ENCODE results near the gene SLC6A6.

Gene SLC6A6

GRCh38 chr3:14451844-14452739 lies 49.7 kb downstream of the SLC6A6 start:
- peak; percentile 79 for DNase-seq (ENCODE audit: extremely low read depth, low read depth)
- H3K4me3 ChIP-seq (replicated peaks; ENCODE audit: low read depth, low read length) = no peak overlapping the region
- no peak for TF ChIP-seq CTCF (IDR thresholded peaks at IDR 0.05; ENCODE audit: low read depth, low read length, missing control alignments)

GRCh38 chr3:14452740-14453710 lies 50.6 kb downstream of the SLC6A6 start:
- TF ChIP-seq CTCF (IDR thresholded peaks at IDR 0.05; ENCODE audit: low read depth, low read length, missing control alignments) = peak; percentile 15
- peak; percentile 89 for DNase-seq (ENCODE audit: extremely low read depth, low read depth)
- H3K4me3 ChIP-seq (replicated peaks; ENCODE audit: low read depth, low read length) = no peak overlapping the region

- H3K4me3 ChIP-seq (replicated peaks; ENCODE audit: low read depth, low read length) = no peak overlapping the region
- no peak for DNase-seq (ENCODE audit: extremely low read depth, low read depth)
- no peak for TF ChIP-seq CTCF (IDR thresholded peaks at IDR 0.05; ENCODE audit: low read depth, low read length, missing control alignments)
These were observed 51.7 kb downstream of the SLC6A6 start for GRCh38 chr3:14453876-14454638.

GRCh38 chr3:14454639-14455310 lies 52.4 kb downstream of the SLC6A6 start:
- no peak for TF ChIP-seq CTCF (IDR thresholded peaks at IDR 0.05; ENCODE audit: low read depth, low read length, missing control alignments)
- DNase-seq (ENCODE audit: extremely low read depth, low read depth) = no peak
- H3K4me3 ChIP-seq (replicated peaks; ENCODE audit: low read depth, low read length) = no peak overlapping the region

- DNase-seq (ENCODE audit: extremely low read depth, low read depth) = no peak
- TF ChIP-seq CTCF (IDR thresholded peaks at IDR 0.05; ENCODE audit: low read depth, low read length, missing control alignments) = no peak
- no peak overlapping the region for H3K4me3 ChIP-seq (replicated peaks; ENCODE audit: low read depth, low read length)
These were observed 53.3 kb downstream of the SLC6A6 start for GRCh38 chr3:14455571-14456317.
